ENCODE results near the gene REC114.
"Not testable (repeated sequence)": the region's sequence is repeated elsewhere in the genome, so short reads cannot be mapped to it uniquely, and the experiment has no call there.

REC114 gene

GRCh38 chr15:73403171-73403570, 39.8 kb upstream of the REC114 start:
- no peaks in the 10 kb centered on the region for H3K27me3 ChIP-seq
- no peaks in the 10 kb centered on the region for H3K9me3 ChIP-seq
- TF ChIP-seq, protein P1, sequence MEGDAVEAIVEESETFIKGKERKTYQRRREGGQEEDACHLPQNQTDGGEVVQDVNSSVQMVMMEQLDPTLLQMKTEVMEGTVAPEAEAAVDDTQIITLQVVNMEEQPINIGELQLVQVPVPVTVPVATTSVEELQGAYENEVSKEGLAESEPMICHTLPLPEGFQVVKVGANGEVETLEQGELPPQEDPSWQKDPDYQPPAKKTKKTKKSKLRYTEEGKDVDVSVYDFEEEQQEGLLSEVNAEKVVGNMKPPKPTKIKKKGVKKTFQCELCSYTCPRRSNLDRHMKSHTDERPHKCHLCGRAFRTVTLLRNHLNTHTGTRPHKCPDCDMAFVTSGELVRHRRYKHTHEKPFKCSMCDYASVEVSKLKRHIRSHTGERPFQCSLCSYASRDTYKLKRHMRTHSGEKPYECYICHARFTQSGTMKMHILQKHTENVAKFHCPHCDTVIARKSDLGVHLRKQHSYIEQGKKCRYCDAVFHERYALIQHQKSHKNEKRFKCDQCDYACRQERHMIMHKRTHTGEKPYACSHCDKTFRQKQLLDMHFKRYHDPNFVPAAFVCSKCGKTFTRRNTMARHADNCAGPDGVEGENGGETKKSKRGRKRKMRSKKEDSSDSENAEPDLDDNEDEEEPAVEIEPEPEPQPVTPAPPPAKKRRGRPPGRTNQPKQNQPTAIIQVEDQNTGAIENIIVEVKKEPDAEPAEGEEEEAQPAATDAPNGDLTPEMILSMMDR (IDR thresholded peaks at IDR 0.05; ENCODE audit: low read depth, low read length): no peak
- no peak for DNase-seq
- no peaks in the 10 kb centered on the region for H3K4me1 ChIP-seq
- H3K36me3 ChIP-seq: no peaks in the 10 kb centered on the region
- H3K4me3 ChIP-seq (ENCODE audit: low read depth, low read length): no peak overlapping the region

GRCh38 chr15:73414876-73415275, 28.1 kb upstream of the REC114 start:
- Histone ChIP-seq H3K4me1 (no peaks in the 10 kb centered on the region), H3K4me3 (ENCODE audit: low read depth, low read length) (no peak overlapping the region), H3K36me3 (no peaks in the 10 kb centered on the region), H3K9me3 (no peaks in the 10 kb centered on the region), H3K27me3 (no peaks in the 10 kb centered on the region)
- DNase-seq: no peak
- TF ChIP-seq, protein P1 (IDR thresholded peaks at IDR 0.05; ENCODE audit: low read depth, low read length): no peak

- Histone ChIP-seq H3K36me3 (no peaks in the 10 kb centered on the region), H3K27me3 (peaks cover 6% of the 10 kb centered on the region), H3K4me3 (ENCODE audit: low read depth, low read length) (no peak overlapping the region), H3K4me1 (no peaks in the 10 kb centered on the region), H3K9me3 (no peaks in the 10 kb centered on the region)
- DNase-seq: no peak
- TF ChIP-seq, protein P1 (IDR thresholded peaks at IDR 0.05; ENCODE audit: low read depth, low read length): no peak
Observed at GRCh38 chr15:73424506-73424905, 18.5 kb upstream of the REC114 start.

DNA sequence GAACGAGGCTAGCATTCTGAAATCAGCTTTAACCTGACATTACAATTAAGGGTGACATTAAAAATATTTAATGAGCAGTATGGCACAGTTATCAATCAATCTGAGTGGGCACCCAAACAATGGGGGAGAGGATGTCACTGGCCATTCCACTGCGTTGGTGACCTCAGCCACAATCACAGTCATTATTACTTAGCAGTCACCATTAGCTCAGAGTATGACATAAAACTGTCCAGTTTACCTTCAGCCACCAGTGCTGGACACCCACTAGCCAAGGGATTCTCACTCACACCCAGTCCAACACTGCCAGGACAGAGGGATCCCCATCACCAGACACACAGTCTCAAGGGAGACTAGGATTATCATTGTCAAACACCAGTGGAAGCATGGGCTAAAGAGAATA, 17.5 kb upstream of the REC114 start:
- H3K9me3 ChIP-seq: no peaks in the 10 kb centered on the region
- no peak for DNase-seq
- no peaks in the 10 kb centered on the region for H3K4me1 ChIP-seq
- H3K27me3 ChIP-seq: peaks cover 6% of the 10 kb centered on the region
- TF ChIP-seq, protein P1 (IDR thresholded peaks at IDR 0.05; ENCODE audit: low read depth, low read length): no peak
- no peaks in the 10 kb centered on the region for H3K36me3 ChIP-seq
- no peak overlapping the region for H3K4me3 ChIP-seq (ENCODE audit: low read depth, low read length)

GRCh38 chr15:73426323-73426994, 16.5 kb upstream of the REC114 start:
- Histone ChIP-seq H3K27me3 (peaks cover 6% of the 10 kb centered on the region), H3K4me1 (no peaks in the 10 kb centered on the region), H3K4me3 (ENCODE audit: low read depth, low read length) (no peak overlapping the region), H3K36me3 (no peaks in the 10 kb centered on the region), H3K9me3 (no peaks in the 10 kb centered on the region)
- TF ChIP-seq, protein P1 (IDR thresholded peaks at IDR 0.05; ENCODE audit: low read depth, low read length): no peak
- no peak for DNase-seq

DNA sequence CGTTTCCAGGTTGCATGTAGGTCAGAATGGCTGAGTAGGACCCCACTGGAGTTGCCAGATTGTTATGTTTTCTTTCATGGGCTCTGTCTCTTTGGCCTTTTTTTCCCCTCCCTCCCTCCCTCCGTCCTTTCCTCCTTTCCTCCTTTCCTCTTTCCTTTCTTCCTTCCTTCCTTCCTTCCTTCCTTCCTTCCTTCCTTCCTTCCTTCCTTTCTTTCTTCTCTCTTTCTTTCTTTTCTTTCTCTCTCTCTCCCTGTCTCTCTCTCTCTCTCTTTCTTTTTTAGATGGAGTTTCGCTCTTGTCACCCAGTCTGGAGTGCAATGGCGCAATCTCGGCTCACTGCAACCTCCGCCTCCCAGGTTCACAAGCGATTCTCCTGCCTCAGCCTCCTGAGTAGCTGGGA, 11.6 kb upstream of the REC114 start:
- H3K9me3 ChIP-seq; DNase-seq; H3K4me3 ChIP-seq (ENCODE audit: low read depth, low read length); H3K36me3 ChIP-seq; H3K4me1 ChIP-seq: not testable (repeated sequence)
- H3K27me3 ChIP-seq: peaks cover 19% of the 10 kb centered on the region
